OCI-LY7 (cell line): ENCODE results near the gene CNOT1.

Experiments used
- EZH2phosphoT487 ChIP-seq: fragments of 200-600 bp; sonication (generic); IDR thresholded peaks from 2 replicates; pipeline ENCODE4 v1.6.1; 2018; ENCODE audit warnings: low read depth, borderline replicate concordance, mild to moderate bottlenecking, mixed run types, antibody characterized with exemption, low read length, moderate library complexity, mixed read lengths
- TF ChIP-seq, protein P1 (sequence below): fragments of 200-600 bp; sonication (generic); conservative IDR thresholded peaks from 2 replicates; pipeline ENCODE4 v1.5.1; 2014; ENCODE audit warnings: mild to moderate bottlenecking, antibody characterized with exemption, low read length, moderate library complexity, mixed read lengths

DNA sequence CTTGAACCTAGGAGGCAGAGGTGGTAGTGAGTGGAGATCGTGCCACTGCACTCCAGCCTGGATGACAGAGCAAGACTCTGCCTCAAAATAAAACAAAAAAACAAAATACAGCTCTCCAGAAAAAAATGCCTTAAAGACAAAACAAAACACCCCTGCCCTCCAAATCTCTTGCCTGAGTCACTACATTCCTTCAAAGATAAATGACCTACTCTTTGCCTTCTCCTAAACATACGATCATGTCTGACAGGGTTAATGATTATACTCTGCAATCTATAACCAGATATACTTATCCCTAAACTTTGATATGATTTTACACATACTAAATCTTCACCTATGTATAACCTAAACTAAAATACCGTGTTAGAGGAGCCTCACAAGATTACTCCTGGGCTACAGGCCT is 115.8 kb downstream of the CNOT1 start:
- TF ChIP-seq EZH2phosphoT487, result no peak
- TF ChIP-seq, protein P1, sequence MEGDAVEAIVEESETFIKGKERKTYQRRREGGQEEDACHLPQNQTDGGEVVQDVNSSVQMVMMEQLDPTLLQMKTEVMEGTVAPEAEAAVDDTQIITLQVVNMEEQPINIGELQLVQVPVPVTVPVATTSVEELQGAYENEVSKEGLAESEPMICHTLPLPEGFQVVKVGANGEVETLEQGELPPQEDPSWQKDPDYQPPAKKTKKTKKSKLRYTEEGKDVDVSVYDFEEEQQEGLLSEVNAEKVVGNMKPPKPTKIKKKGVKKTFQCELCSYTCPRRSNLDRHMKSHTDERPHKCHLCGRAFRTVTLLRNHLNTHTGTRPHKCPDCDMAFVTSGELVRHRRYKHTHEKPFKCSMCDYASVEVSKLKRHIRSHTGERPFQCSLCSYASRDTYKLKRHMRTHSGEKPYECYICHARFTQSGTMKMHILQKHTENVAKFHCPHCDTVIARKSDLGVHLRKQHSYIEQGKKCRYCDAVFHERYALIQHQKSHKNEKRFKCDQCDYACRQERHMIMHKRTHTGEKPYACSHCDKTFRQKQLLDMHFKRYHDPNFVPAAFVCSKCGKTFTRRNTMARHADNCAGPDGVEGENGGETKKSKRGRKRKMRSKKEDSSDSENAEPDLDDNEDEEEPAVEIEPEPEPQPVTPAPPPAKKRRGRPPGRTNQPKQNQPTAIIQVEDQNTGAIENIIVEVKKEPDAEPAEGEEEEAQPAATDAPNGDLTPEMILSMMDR, result no peak
